ENCODE data around the gene HECW1.
"Not testable (repeated sequence)": the region's sequence is repeated elsewhere in the genome, so short reads cannot be mapped to it uniquely, and the experiment has no call there.

The HECW1 gene

GRCh38 chr7:43536773-43537172 lies 424.3 kb downstream of the HECW1 start:
- DNase-seq (ENCODE audit: low read depth, low spot score): no peak

- no peak for DNase-seq (ENCODE audit: low read depth, low spot score)
Observed at GRCh38 chr7:43537765-43538403, 425.4 kb downstream of the HECW1 start.

GRCh38 chr7:43538404-43538771 lies 425.9 kb downstream of the HECW1 start:
- DNase-seq (ENCODE audit: low read depth, low spot score): no peak

- no peak for DNase-seq (ENCODE audit: low read depth, low spot score)
Observed at GRCh38 chr7:43540471-43540870, 428.0 kb downstream of the HECW1 start.

GRCh38 chr7:43542716-43543115 lies 430.3 kb downstream of the HECW1 start:
- DNase-seq (ENCODE audit: low read depth, low spot score): no peak

- no peak for DNase-seq (ENCODE audit: low read depth, low spot score)
Observed at GRCh38 chr7:43546231-43546630, 433.8 kb downstream of the HECW1 start.

- DNase-seq (ENCODE audit: low read depth, low spot score): no peak
Observed at GRCh38 chr7:43550427-43550826, 438.0 kb downstream of the HECW1 start.

- DNase-seq (ENCODE audit: low read depth, low spot score): no peak
Observed at GRCh38 chr7:43552122-43552521, 439.7 kb downstream of the HECW1 start.

- no peak for DNase-seq (ENCODE audit: low read depth, low spot score)
Observed at GRCh38 chr7:43553999-43554398, 441.6 kb downstream of the HECW1 start.

- DNase-seq (ENCODE audit: low read depth, low spot score): no peak
Observed at GRCh38 chr7:43554423-43554822, 442.0 kb downstream of the HECW1 start.

- DNase-seq (ENCODE audit: low read depth, low spot score): no peak
Observed at GRCh38 chr7:43557831-43558495, 445.5 kb downstream of the HECW1 start.

GRCh38 chr7:43559171-43559945 lies 446.9 kb downstream of the HECW1 start:
- no peak for DNase-seq (ENCODE audit: low read depth, low spot score)

GRCh38 chr7:43559946-43560335 lies 447.5 kb downstream of the HECW1 start:
- DNase-seq (ENCODE audit: low read depth, low spot score): no peak

GRCh38 chr7:43560742-43561330 lies 448.4 kb downstream of the HECW1 start:
- no peak for DNase-seq (ENCODE audit: low read depth, low spot score)

- no peak for DNase-seq (ENCODE audit: low read depth, low spot score)
Observed at GRCh38 chr7:43562383-43562782, 449.9 kb downstream of the HECW1 start.

GRCh38 chr7:43565786-43566185 lies 453.3 kb downstream of the HECW1 start:
- no peak for DNase-seq (ENCODE audit: low read depth, low spot score)

- DNase-seq (ENCODE audit: low read depth, low spot score): no peak
Observed at GRCh38 chr7:43568529-43568928, 456.1 kb downstream of the HECW1 start.

- DNase-seq (ENCODE audit: low read depth, low spot score): no peak
Observed at GRCh38 chr7:43569424-43569823, 457.0 kb downstream of the HECW1 start.

- DNase-seq (ENCODE audit: low read depth, low spot score): no peak
Observed at GRCh38 chr7:43570688-43571365, 458.4 kb downstream of the HECW1 start.

GRCh38 chr7:43572516-43573049 lies 460.1 kb downstream of the HECW1 start:
- DNase-seq (ENCODE audit: low read depth, low spot score): no peak

- not testable (repeated sequence) for DNase-seq (ENCODE audit: low read depth, low spot score)
Observed at GRCh38 chr7:43573832-43574231, 461.4 kb downstream of the HECW1 start.

- no peak for DNase-seq (ENCODE audit: low read depth, low spot score)
Observed at GRCh38 chr7:43575506-43575905, 463.1 kb downstream of the HECW1 start.

Data from activated CD4-positive, CD25-positive, alpha-beta regulatory T cell treated with anti-CD3 and anti-CD28 coated beads, Interleukin-2, amount 50 U/mL, for 16 hours (primary cell).